GM12873 (cell line): ENCODE results near the gene APAF1.

ENCODE experiments used
- CTCF ChIP-seq: IDR thresholded peaks from 2 replicates; pipeline ENCODE4 v1.5.1; 2012; ENCODE audit warnings: low read depth, mild to moderate bottlenecking, moderate library complexity, low read length, control low read depth; ENCODE audit not compliant: insufficient read depth; ENCODE audit errors: missing control alignments

APAF1 gene

GRCh38 chr12:98635657-98636323 is 9.3 kb upstream of the APAF1 start:
- no peak for TF ChIP-seq CTCF

- no peak for TF ChIP-seq CTCF
Measured at GRCh38 chr12:98637068-98637467, 8.0 kb upstream of the APAF1 start.

- TF ChIP-seq CTCF = no peak
Measured at GRCh38 chr12:98638009-98638408, 7.1 kb upstream of the APAF1 start.

GRCh38 chr12:98639491-98639890 is 5.6 kb upstream of the APAF1 start:
- no peak for TF ChIP-seq CTCF

GRCh38 chr12:98644433-98644711 is 718 bp upstream of the APAF1 start:
- TF ChIP-seq CTCF = peak; percentile 9

- no peak for TF ChIP-seq CTCF
Measured at GRCh38 chr12:98645572-98646067, 530 bp downstream of the APAF1 start.

GRCh38 chr12:98646294-98647090 is 1.4 kb downstream of the APAF1 start:
- peak; percentile 29 for TF ChIP-seq CTCF
